ENCODE measurements around the gene GALNT10.

Gene GALNT10

DNA sequence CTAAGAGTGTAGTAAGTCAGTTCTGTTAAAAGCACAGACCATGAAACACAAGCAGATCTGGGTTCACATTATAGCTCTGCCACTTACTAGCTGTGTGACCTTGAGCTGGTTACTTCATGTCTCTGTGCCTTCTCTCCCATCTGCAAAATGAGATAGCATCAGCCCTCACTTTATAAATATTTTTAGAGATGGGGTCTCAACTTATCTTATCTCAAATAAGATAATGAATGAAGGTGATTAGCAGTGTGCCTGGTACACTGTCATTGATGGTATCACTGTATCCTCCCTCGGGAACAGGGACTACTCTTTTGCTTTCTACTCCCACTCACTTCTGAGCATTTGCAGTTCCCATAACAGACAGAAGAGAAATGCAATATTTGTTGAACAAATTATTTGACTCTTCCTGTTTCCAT lies 52.4 kb downstream of the GALNT10 start:
- TF ChIP-seq, protein P1, sequence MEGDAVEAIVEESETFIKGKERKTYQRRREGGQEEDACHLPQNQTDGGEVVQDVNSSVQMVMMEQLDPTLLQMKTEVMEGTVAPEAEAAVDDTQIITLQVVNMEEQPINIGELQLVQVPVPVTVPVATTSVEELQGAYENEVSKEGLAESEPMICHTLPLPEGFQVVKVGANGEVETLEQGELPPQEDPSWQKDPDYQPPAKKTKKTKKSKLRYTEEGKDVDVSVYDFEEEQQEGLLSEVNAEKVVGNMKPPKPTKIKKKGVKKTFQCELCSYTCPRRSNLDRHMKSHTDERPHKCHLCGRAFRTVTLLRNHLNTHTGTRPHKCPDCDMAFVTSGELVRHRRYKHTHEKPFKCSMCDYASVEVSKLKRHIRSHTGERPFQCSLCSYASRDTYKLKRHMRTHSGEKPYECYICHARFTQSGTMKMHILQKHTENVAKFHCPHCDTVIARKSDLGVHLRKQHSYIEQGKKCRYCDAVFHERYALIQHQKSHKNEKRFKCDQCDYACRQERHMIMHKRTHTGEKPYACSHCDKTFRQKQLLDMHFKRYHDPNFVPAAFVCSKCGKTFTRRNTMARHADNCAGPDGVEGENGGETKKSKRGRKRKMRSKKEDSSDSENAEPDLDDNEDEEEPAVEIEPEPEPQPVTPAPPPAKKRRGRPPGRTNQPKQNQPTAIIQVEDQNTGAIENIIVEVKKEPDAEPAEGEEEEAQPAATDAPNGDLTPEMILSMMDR (IDR thresholded peaks at IDR 0.05): no peak
- no peak overlapping the region for H3K27ac ChIP-seq
- no peak for DNase-seq (ENCODE audit: low spot score)
- no peak overlapping the region for H3K4me3 ChIP-seq

DNA sequence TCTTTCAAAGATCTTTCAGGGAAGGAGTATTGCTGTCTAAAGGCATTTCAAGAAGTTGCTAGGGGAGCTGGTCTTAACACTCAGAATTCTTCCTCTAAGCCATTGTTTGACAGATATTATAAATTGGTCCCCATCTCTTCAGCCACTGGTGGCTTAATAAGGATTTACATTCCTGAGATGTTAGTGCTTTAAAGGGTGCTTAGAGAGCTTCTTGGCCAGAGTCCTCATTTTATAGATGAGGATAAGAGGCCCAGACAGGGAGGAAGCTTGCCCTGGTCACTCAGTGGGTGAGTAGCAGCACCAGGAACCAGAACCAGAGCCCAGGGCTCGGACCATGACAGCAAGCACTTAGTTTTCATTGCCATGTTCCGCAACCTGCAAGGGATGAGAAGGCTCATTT lies 53.2 kb downstream of the GALNT10 start:
- no peak for DNase-seq (ENCODE audit: low spot score)
- TF ChIP-seq, protein P1 (IDR thresholded peaks at IDR 0.05): no peak
- no peak overlapping the region for H3K27ac ChIP-seq
- no peak overlapping the region for H3K4me3 ChIP-seq

DNA sequence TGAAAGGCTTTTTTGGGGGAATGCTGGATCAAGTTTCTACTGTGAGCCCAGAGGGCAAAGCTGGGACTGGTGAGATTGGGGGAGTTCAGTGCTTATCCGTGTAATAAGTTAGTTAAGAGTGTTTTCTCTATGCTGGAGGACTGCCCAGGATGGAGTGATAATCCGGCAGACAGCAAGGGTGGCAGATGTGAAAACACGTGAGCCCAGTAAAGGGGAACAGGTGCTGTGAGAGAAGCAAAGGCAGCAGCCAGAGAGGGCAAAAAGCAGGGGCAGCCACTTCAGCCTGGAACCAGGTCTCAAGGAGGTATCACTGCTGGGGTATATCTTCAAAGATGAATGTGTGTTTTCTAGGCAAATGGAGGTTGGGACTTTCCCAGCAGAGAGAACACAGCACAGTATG lies 53.9 kb downstream of the GALNT10 start:
- TF ChIP-seq, protein P1 (IDR thresholded peaks at IDR 0.05): no peak
- no peak overlapping the region for H3K27ac ChIP-seq
- DNase-seq (ENCODE audit: low spot score): no peak
- H3K4me3 ChIP-seq: no peak overlapping the region

DNA sequence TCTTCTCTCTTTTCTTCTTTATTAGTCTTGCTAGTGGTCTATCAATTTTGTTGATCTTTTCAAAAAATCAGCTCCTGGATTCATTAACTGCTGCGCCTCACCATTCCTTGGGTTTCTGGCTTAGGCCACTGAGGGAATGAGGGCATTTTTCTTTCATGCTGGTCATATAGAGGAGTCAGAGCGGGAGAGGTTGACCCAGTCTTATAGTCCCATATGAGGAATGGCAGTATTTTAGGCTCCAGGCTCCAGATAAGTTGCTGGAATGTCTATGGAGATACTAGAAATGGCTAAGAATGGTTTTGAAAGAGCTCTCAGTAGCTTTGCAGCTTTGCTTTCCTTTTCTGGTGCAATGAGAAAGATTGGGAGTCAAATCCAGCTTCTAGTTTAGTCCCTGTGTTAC lies 58.2 kb downstream of the GALNT10 start:
- no peak for DNase-seq (ENCODE audit: low spot score)
- Histone ChIP-seq H3K27ac (no peak overlapping the region), H3K4me3 (no peak overlapping the region)
- TF ChIP-seq, protein P1 (IDR thresholded peaks at IDR 0.05): no peak

DNA sequence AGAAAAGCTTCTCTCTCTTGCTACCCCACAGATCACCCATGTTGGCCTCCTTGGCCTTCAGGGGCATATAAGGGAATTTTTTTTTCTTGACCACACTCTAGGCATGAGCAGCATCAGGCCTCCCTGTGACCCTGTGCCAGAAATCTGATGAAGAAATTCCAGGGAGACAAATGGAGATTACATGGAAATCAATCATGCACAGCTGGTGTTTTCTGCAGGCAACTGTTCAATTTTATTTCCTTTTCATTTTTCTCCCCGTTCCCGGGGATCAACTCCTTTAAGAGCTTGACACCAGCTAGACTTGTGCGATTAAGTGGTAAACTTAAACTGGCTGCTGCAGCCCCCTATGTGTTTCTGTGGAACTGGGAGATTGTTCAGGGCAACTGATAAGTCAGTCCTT lies 59.3 kb downstream of the GALNT10 start:
- TF ChIP-seq, protein P1 (IDR thresholded peaks at IDR 0.05): no peak
- Histone ChIP-seq H3K27ac (no peak overlapping the region), H3K4me3 (no peak overlapping the region)
- no peak for DNase-seq (ENCODE audit: low spot score)

DNA sequence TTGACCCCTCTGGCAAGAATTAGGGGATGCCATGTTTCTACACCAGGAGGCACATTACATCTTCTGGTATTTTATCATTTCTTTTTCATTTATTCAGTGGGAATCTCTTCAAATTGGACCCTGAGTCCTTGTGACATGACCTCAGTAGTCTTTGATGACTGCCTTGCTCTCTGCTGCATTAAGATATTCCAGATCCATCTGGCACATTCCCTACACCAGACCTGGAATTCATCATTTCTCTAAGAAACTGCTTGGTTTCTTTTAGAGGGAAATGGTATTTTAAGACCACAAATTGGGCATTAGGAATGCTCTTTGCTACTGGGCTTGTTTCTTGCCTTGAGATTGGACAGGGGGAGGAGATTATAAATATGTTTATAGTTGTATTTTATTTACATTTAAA lies 61.0 kb downstream of the GALNT10 start:
- Histone ChIP-seq H3K4me3 (no peak overlapping the region), H3K27ac (no peak overlapping the region)
- TF ChIP-seq, protein P1 (IDR thresholded peaks at IDR 0.05): no peak
- no peak for DNase-seq (ENCODE audit: low spot score)

DNA sequence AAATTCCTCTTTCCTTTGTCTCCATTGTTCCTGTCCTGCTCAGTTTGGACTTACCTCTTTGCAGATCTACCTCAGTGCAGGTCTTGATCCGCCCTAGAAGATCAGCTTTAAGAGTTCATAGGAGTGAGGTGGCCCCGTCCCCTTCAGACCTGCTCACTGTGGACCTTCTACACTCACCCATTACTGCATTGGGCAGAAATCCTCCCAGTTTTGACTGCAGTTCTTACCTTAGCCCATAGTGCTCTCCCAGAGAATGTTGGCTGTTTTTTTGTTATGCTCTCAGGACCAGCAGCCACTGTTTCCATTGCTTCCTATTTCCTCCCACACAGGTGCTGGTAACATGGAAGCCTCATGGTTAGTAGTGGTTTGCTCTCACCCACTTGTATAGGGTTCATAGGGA lies 63.3 kb downstream of the GALNT10 start:
- TF ChIP-seq, protein P1 (IDR thresholded peaks at IDR 0.05): no peak
- DNase-seq (ENCODE audit: low spot score): no peak
- no peak overlapping the region for H3K27ac ChIP-seq
- H3K4me3 ChIP-seq: no peak overlapping the region
